SK-N-SH treated with all-trans-retinoic acid at 6 μM for 48 hours (cell line): Measurements from ENCODE around the gene THAP3.

Source experiments
- BACH2 ChIP-seq: fragments of 250-450 bp; sonication (Bioruptor Pico); IDR thresholded peaks from 2 replicates; pipeline ENCODE4 v1.9.0; 2021; ENCODE audit warnings: mild to moderate bottlenecking, borderline replicate concordance
- ZNF70 ChIP-seq: fragments of 450-650 bp; formaldehyde crosslinking; IDR thresholded peaks from 2 replicates; pipeline ENCODE4 v1.5.0; 2020; ENCODE audit warnings: mild to moderate bottlenecking, moderate library complexity

- TF ChIP-seq BACH2 (no peak), ZNF70 (CRISPR knock-in tag) (no peak)
Observed at GRCh38 chr1:6579374-6580118, 45.1 kb upstream of the THAP3 start, which contains the start of gene ZBTB48.
